T-helper 2 cell (primary cell): ENCODE results near the gene DCAKD.

Source experiments
- DNase-seq, 5 experiments: peaks; one replicate each; pipeline versions ENCODE4 v3.0.0 to v3.0.0-alpha.2; 2012 to 2022

DCAKD gene

DNA sequence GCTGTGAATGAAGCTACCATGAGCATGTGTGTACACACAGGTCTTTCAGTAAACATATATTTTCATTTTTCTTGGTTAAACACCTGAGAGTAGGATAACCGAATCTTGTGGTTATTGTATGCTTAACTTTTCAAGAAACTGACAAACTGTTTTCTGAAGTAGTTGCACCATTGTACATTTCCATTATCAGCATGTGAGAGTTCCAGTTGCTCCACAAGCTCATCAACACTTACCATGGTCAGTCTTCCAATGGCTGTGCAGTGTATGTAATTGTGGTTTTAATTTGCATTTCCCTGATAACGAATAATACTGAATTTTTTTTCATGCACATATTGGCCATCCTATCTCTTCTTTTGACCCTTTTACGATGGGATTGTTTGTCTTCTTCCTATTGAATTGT, 52.0 kb downstream of the DCAKD start:
- no peak for DNase-seq

DNA sequence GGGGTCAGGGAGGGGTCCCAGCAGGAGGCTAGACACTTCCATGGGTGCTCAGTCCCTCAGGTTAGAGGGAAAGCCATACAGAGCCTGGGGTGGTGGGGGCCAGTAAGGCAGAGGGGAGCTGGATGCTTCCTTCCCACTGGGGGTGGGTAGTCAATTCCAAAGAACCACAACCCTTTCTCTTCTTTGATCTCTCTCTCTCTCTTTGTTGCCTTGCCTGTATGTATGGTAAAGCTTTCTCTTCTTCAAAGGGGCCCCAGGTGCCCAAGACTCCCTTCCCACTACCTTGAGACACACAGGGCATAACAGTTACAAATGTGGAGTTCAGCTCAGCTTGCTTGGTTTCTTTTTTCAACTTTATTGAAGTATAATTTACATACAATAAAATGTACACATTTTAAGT, 52.8 kb downstream of the DCAKD start:
- DNase-seq = no peak

DNA sequence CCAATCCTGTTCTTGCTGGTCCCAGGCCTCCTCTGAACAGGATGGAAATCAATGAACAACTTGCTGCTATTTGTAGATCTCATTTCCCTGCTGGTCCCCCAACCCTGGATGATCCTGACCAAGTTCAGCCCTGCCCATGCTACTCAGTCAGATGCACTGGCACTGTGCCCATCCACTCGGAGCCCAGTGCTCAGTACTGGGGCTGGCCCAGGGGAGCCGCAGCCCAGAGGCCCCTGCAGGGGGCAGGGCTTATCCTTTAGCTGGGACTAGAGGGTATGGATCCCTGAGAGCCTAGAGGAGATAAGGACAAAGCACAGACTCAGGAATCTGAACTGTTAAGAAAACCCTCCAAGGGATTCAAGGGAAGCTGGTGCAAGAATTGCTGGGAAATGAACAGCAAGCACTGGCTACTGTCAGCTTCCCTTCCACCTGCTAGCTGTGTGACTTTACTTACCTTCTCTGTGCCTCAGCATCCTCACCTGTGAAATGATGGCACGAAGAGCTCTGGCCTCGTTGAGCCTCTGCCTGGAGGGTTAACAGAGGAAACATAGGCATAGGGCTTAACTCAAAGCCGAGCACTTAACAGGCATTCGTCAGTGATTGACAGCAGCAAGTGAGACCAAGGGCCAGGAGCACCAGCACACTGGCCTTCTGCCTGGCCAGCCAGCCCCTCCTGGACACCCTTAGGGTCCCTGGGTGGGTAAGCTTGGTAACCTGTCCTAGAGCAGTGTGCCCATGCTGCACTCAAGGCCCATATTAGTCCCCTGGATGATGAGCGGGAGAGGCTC, 53.5 kb downstream of the DCAKD start:
- no peak for DNase-seq

DNA sequence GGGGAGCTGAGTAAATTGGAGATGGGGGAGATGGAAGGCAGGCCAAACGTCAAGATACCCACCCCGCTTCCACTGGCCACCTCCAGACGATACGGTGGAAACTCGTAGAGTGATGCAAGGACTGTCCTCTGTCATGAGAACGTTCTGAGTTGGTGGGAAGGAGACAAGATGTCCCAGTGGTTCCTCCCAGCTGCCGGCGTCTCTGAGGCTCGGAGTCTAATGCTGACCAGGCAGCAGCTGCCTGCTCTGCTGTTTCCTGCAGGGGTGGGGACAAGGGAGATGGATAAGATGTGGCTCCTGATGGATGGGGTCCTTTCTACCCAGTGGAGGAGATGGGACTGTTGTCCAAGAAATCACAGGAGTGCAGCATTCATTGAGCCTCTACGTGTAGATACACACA, 55.1 kb downstream of the DCAKD start:
- no peak for DNase-seq

DNA sequence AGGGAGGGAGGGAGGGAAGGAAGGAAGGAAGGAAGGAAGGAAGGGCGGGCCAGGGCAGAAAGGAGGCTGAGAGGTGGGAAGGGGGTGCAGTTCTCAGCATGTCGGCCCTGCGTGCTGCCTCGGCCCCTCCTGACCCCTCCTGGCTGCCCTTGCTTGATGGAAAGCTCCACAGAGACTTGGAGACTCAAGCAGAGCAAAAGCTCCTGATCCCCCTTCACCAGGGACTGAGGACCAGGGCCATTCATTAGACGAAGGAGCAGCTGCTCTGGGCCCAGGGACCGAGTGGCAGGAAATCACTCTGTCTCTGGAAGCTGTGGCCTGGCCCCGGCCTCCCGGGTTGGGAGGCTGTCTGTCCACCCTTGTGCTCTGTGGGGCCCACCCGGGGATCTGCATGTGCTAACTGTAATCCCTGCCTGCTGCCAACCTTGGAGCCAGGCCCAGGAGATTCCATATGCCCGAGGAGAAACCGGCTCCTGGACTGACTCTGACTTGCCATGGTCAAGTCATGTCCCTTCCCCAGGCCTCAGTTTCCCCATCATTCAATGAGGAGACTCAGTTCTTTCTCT, 55.9 kb downstream of the DCAKD start:
- DNase-seq = no peak

DNA sequence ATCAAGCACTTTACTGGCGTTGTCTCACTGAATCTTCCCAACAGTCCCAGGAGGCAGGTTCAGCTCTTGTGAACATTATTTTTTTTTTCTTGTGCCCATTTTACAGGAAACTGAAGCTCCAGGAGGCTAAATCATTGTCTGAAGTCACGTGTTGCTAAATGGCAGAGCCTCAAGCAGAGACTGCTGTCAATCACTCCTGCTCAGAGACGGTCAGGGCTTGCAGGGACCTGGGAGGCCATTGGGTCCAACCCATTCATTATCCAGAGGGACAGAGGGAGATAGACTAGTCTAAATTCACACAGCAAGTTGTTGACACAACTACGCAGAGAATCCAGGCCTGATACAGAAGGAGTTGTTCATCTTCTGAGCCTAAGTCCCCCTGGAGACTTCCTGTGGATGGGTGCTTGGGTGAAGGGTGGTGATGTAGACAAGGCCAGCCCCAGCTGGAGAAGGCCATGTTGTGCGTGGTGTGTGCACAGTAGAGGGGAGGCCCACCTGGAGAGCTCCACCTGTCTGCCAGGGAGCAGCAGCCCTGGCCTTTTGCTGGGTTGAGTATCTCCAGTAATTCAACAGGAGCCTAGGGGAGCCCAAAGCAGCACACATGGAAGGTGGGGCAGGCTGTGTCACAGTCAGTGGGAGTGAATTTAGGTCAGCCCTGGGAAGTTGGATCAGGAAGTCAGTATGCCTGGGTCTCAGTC, 59.0 kb downstream of the DCAKD start:
- no peak for DNase-seq

DNA sequence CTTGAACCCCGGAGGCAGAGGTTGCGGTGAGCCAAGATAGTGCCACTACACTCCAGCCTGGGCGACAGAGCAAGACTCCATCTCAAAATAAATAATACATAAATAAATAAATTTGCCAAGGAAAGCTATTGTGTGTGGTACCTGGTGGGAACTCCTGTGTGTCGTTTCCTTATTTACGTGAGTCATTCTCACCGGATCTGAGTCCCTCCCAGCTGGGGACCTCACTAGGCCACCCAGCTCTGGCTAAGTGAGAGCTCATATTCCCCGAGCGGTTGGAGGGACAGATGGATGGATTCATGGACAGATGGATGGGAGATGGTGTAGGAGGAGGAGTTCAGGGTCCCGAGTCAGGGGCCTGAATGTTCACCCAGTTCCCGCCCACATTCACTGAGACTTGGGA, 60.4 kb downstream of the DCAKD start:
- no peak for DNase-seq

DNA sequence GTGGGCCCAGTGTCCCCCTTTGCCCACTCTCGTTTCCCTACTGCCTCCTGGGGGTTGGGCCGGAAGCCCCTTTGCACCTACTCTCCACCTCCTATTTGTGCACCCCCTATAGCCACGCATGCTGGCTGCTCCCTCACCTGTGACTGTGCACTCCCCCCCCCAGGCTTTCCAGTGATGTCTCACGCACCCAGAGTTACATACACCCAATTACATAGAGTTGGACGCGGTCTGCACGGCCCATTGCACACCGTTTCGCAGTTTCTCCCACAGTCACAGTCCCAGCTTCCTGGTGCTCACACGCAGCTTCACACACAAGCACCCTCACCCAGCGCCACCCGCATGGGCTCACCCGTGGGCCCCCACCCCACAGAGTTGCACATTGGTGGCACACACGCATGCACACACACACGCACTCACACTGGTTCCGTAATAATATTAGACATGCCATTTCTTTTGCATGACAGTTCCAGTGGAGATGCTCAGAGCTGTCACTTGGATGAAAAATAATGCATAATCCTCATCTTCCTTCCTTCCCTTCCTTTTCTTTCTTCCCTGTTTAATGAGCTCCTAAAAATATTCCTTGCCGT, 61.8 kb downstream of the DCAKD start:
- DNase-seq = no peak

DNA sequence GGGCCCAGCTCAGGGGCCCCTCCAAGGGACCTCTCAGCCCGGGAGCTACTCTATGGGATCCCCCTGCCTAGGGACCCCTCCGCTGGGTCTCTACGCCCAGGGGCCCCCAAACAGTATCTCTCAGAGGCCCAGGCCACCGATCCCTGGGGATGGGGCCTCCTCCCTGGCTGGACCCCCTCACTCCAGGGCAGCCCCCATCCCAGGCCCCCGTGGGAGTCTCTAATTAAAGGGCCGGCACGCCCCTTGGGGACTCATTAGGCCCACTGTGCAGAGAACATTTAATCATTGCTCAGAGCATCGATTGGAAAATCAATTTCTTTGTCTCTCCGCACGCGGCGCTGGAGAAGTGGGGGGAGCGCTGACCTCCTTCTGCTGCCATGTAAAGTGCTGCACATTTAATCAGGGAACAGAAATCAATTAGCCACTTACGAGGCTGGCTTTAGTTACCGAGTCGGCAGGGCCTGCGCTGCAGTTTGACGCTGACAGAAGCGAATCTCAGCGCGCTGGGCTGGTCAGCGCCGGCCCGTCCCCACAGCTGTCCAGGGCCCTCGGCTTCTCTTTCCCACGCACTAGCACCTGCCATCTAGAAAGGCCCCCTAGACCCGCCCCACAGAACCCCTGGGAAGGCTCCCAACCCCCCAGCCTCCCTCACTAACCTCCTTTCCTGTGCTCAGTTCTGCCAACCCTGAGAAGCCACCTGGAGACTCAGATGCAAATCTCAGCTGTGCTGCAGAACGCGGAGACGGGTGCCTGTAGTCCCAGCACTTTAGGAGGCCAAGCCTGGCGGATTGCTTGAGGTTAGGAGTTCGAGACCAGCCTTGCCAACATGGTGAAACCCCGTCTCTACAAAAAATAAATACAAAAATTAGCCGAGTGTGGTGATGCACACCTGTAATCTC, 63.1 kb downstream of the DCAKD start:
- no peak for DNase-seq

DNA sequence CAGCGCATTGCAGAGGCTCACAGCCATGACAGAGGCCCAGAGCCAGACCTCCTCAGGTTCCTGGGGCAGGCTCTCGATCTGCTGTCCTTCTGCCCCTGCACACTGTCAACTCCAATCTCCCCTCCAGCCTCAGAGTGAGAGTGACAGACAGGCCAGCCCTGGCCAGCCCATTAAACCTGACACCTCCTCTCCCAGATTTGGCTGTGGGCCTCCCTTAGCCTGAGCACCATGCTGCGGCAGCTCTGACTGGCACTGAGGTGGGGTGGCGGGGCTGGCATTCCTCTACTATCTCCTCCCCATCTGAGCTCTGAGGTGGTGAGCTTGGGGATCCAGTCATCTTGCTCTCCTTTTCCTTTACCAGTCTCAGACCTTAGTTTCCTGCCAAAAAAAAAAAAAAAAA, 67.9 kb downstream of the DCAKD start:
- DNase-seq = no peak

DNA sequence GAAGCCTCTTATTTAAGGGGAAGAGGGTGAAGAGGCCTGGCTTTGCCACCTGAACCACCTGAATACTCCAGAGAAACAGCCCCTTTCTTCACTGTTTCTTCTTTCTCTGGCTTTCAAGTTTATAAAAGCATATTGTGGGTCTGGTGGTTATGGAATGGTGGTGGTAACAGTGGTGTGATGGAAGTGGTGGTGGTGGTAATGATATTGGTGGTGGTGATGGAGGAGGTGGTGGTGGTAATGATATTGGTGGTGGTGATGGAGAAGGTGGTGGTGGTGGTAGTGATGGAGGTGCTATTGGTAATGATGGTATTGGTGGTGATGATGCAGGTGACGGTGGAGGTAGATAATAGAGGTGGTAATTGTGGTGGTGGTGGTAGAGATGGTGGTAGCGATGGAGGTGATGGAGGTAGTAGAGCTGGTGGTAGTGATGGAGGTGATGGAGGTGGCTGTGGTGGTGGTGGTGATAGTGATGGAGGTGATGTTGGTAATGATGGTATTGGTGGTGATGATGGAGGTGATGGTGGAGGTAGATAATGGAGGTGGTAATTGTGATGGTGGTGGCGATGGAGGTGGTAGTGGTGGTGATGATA, 69.2 kb downstream of the DCAKD start:
- DNase-seq = no peak

DNA sequence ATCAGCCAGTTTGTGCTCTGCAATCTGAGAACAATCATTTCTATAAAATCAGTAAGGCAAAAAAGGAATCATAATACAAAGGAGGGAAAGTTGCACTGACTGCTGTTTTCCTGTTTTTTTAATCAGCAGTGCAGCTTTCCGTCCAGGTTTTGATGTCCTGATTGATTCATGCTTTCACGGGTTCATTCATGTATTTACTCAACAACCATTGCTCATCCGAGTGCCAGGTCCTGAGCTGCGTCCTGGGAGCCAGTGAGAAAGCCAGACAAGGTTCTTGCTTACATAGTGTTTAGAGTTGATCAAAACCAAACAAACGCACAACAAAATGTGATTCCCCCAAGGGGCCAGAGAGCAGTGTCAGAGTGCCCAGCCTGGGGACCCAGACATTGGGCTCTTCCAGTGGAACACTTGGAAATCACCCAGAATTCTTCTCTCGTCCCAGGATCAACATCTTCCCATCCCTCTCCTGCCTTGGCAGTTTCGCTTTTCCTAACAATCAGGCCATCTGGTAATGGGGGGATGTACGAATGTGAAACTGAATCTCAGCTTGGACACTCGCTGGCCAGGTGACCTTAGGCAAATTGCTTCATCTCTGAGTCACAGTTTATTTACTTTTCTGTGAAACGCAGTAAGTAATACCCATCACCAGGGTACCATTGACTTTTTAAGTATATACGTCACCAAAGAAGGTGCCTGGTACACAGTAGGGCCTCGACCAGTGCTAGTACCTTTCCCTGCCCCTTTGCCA, 70.0 kb downstream of the DCAKD start:
- no peak for DNase-seq

DNA sequence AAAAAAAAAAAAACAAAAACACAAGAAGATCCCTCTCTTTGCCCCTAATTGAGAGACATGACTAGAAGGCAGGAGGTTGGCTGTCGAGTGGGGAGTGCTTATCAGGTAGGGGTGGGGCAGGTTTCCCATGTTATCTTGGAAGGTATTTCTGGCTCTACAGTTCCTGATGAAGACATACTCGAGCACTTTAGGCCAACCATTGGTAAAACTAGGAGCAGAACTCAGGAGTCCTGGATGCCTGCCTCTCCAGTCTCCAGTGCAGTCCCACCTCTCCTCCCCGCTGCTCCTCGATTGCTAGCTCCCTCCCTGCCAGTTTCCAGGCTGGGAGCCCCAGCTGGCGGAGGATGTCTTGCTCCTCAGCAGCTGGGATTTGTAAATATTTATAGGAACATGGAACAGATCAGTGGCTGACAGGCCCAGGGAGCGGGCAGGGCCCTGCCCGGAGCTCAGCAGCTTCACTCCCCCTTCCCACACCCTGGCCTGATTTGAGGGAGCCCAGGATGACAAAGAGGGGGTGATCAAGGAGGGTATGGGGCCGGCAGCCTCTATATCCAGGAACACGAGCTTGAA, 71.9 kb downstream of the DCAKD start:
- no peak for DNase-seq

DNA sequence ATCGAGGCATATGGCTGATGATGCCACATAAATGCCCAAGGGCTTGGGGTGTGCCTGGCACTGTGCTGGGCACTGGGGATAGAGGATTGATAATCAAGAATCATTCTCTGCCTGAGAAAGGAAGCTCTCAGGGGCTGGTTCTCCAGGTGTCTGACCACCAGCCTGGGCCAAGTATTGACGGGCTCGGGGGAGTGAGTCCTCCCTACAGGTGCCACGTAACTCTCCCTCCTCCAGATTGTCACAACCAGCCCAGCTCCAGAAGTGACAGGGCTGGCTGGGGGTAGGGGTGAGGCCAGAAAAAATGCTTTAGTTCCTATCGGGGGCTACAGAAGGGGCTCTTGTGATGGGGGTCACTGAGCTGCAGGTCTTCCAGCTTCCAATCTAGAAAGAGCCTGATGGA, 72.6 kb downstream of the DCAKD start:
- no peak for DNase-seq

DNA sequence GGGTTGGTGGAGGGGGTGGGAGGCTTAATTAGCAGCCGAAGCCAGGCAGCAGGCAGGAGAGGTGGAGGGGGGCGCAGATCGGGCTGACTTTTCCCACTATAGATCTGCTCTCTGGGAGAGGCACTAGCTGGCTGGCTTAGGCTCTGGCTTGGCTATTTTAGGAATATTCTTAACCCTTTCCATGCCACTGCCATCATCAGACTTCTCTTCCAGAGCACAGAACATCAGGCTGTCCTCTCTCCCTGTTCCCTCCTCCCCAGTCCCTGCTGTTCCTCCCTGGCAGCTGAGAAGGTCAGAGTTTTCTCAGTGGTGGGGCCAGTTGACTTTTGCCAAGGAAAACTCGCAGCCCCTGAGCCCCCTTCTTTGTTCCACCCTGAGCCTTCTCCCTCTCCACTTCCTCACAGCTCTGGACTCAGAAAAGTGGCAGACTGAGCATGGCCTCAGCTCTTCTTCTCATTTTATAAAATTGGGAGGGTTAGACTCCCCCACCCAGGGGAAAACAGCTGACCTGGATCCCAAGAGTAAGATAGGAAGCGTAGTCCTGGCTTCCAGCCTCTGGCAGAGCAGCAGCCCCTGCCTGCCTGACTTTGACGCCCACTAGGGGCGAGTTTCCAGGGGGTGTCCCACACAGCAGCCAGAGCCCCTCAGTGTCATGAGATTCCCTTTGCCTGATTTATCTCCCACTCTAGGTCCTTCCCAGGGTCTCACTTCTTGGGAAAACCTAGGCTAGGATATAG, 73.5 kb downstream of the DCAKD start:
- no peak for DNase-seq

DNA sequence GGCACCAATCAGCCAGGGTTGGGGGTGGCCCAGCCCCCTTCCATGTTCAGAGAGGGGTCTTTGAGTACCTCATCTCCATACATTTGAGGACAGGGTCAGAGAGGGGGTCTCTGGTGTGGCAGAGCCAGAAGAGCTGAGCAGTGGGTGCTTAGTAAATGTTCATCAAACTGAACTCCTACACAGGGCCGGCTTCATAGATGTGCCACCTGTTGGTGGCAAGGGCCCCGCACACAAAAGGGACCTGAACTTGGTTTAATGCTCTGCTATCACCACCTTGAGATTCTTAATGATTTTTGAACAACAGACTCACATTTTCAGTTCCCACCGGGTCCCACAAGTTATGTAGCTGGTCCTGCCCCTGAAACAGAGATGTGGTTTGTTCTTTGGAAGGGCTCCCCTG, 74.4 kb downstream of the DCAKD start:
- DNase-seq = no peak

DNA sequence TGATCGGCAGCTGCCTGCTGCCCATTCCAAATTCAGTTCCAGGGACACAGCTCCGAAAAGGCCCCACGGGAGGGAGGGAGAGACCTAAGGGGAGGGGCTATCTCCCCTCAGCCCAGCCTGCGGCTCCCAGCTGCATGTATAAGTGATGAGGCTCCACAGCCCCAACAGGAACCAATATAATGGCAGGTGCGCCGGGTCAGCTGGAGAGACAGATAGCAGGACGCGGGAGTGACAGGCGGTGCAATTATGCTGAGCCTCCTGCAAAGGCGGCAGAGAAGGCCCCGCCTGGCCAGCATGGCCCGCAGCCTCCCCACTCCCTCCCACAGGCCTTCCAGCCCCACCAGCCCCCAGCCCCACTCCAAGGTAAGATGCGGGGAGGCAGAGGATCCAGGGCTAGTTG, 75.2 kb downstream of the DCAKD start:
- DNase-seq = no peak
